Liver (tissue), 9 donors: Measurements from ENCODE around the gene SEPHS1. TPM values are rescaled to one million over a fixed set of nuclear protein-coding genes. Genes with fewer than 3 reads are reported as not detected.

ENCODE experiments used
- DNase-seq: peaks from one replicate; pipeline ENCODE4 v3.0.0-alpha.2; 2017; ENCODE audit warnings: low spot score
- H3K27ac ChIP-seq, 2 donors: one replicate each; pipeline ENCODE4 v1.7.0; 2013; ENCODE audit warnings: inconsistent platforms in 2 of 2, low read length in 2 of 2, control low read depth in 1 of 2, low read depth in 1 of 2, mild to moderate bottlenecking in 1 of 2
- H3K27me3 ChIP-seq, 4 donors: one replicate each; pipeline versions ENCODE4 v1.6.1 to v1.7.0; 2013; ENCODE audit warnings: low read length in 3 of 4, inconsistent platforms in 1 of 4, mild to moderate bottlenecking in 1 of 4, moderate library complexity in 1 of 4; ENCODE audit not compliant: control insufficient read depth in 4 of 4, insufficient read depth in 4 of 4
- H3K36me3 ChIP-seq, 4 donors: one replicate each; pipeline versions ENCODE4 v1.6.1 to v1.7.0; 2013; ENCODE audit warnings: low read length in 3 of 4, mild to moderate bottlenecking in 3 of 4, low read depth in 1 of 4, moderate library complexity in 1 of 4; ENCODE audit not compliant: control insufficient read depth in 4 of 4, insufficient read depth in 3 of 4
- H3K4me1 ChIP-seq, 4 donors: one replicate each; pipeline versions ENCODE4 v1.6.1 to v1.7.0; 2013; ENCODE audit warnings: low read length in 3 of 4, mild to moderate bottlenecking in 3 of 4, moderate library complexity in 1 of 4; ENCODE audit not compliant: control insufficient read depth in 4 of 4, insufficient read depth in 4 of 4
- H3K4me3 ChIP-seq, 3 donors: one replicate each; pipeline versions ENCODE4 v1.6.1 to v1.7.0; 2013; ENCODE audit warnings: low read length in 3 of 3, control low read depth in 1 of 3, low read depth in 1 of 3, mild to moderate bottlenecking in 1 of 3
- H3K9ac ChIP-seq, 2 donors: one replicate each; pipeline ENCODE4 v1.7.0; 2013; ENCODE audit warnings: low read length in 2 of 2, mild to moderate bottlenecking in 2 of 2, moderate library complexity in 2 of 2, control low read depth in 1 of 2, low read depth in 1 of 2
- H3K9me3 ChIP-seq, 4 donors: one replicate each; pipeline versions ENCODE4 v1.6.1 to v1.7.0; 2013; ENCODE audit warnings: low read length in 3 of 4; ENCODE audit not compliant: control insufficient read depth in 4 of 4
- ATF3 ChIP-seq: IDR thresholded peaks from 2 replicates; pipeline ENCODE4 v1.6.1; 2016; ENCODE audit warnings: antibody characterized with exemption
- CTCF ChIP-seq: fragments of 150-350 bp; IDR thresholded peaks from 2 replicates; pipeline ENCODE4 v1.5.1; 2017; ENCODE audit warnings: improper control_type of control experiment, low read depth, low read length; ENCODE audit not compliant: missing input control
- EGR1 ChIP-seq, 2 donors: IDR thresholded peaks; 2 replicates each; pipeline ENCODE4 v1.6.1; 2016 to 2018; ENCODE audit warnings: antibody characterized with exemption in 2 of 2, low read depth in 2 of 2
- FOXA1 ChIP-seq: IDR thresholded peaks from 2 replicates; pipeline ENCODE4 v1.6.1; 2016; ENCODE audit warnings: antibody characterized with exemption
- FOXA2 ChIP-seq: IDR thresholded peaks from 2 replicates; pipeline ENCODE4 v1.6.1; 2016; ENCODE audit warnings: antibody characterized with exemption
- GABPA ChIP-seq, 2 donors: IDR thresholded peaks in 1 of 2; conservative IDR thresholded peaks in 1 of 2; 2 replicates each; pipeline ENCODE4 v1.6.1; 2016; ENCODE audit warnings: antibody characterized with exemption in 2 of 2, mild to moderate bottlenecking in 1 of 2, moderate library complexity in 1 of 2
- HNF4A ChIP-seq, 2 donors: conservative IDR thresholded peaks; 2 replicates each; pipeline ENCODE4 v1.6.1; 2016; ENCODE audit warnings: antibody characterized with exemption in 2 of 2, mild to moderate bottlenecking in 2 of 2
- HNF4G ChIP-seq: IDR thresholded peaks from 2 replicates; pipeline ENCODE4 v1.6.1; 2016; ENCODE audit warnings: antibody characterized with exemption
- JUND ChIP-seq, 2 donors: IDR thresholded peaks; 2 replicates each; pipeline ENCODE4 v1.6.1; 2016; ENCODE audit warnings: antibody characterized with exemption in 2 of 2
- MAX ChIP-seq: IDR thresholded peaks from 2 replicates; pipeline ENCODE4 v1.6.1; 2016; ENCODE audit warnings: antibody characterized with exemption
- NR2F2 ChIP-seq: IDR thresholded peaks from 2 replicates; pipeline ENCODE4 v1.6.1; 2016; ENCODE audit warnings: antibody characterized with exemption
- RAD21 ChIP-seq, 2 donors: IDR thresholded peaks; 2 replicates each; pipeline ENCODE4 v1.6.1; 2016; ENCODE audit warnings: antibody characterized with exemption in 2 of 2, mild to moderate bottlenecking in 2 of 2
- RXRA ChIP-seq, 2 donors: IDR thresholded peaks; 2 replicates each; pipeline ENCODE4 v1.6.1; 2017 to 2018; ENCODE audit warnings: antibody characterized with exemption in 2 of 2, mild to moderate bottlenecking in 1 of 2
- SP1 ChIP-seq: IDR thresholded peaks from 2 replicates; pipeline ENCODE4 v1.6.1; 2018; ENCODE audit warnings: antibody characterized with exemption, mild to moderate bottlenecking
- TAF1 ChIP-seq: conservative IDR thresholded peaks from 2 replicates; pipeline ENCODE4 v1.6.1; 2016; ENCODE audit warnings: antibody characterized with exemption, mild to moderate bottlenecking
- YY1 ChIP-seq: IDR thresholded peaks from 2 replicates; pipeline ENCODE4 v1.6.1; 2016; ENCODE audit warnings: antibody characterized with exemption, mild to moderate bottlenecking
- WGBS: extraction: QIAGEN DNeasy Blood & Tissue Kit; methylation state at CpG from one replicate; pipeline ENCODE4 v1.1.7; 2013; 5-methylcytosine and 5-hydroxymethylcytosine counted together
- polyA plus RNA-seq, 2 donors: library from polyadenylated mRNA; stranded (reverse) in 1 of 2; unstranded in 1 of 2; fragments of 200-250 nt in 1 of 2; fragments of >200 nt in 1 of 2; fragmentation: Nextera tagmentation in 1 of 2; extraction: Ambion mirVana in 1 of 2; gene quantifications; one replicate each; pipeline versions ENCODE4 v1.2.1 to v1.2.3, GENCODE V29; 2013 to 2015
- total RNA-seq, 2 donors: library from RNA; depleted of rRNA; stranded (reverse); fragments of >200 nt; gene quantifications; one replicate each; pipeline ENCODE4 v1.2.3, GENCODE V29; 2014
- TF ChIP-seq, protein P1 (sequence below): IDR thresholded peaks from 2 replicates; pipeline ENCODE4 v1.6.1; 2016; ENCODE audit warnings: antibody characterized with exemption
- TF ChIP-seq, protein P2 (sequence below): IDR thresholded peaks from 2 replicates; pipeline ENCODE4 v1.6.1; 2016; ENCODE audit warnings: antibody characterized with exemption, mild to moderate bottlenecking
- donor health status: healthy.
- donor health status: healthy.
- donor health status: healthy.
- donor health status: healthy.
- donor health status: healthy.

The SEPHS1 gene
- total and polyA plus RNA-seq, 4 donors: 10.4 to 39.3 (median 28.3) TPM

GRCh38 chr10:13354783-13355182 is 6.7 kb upstream of the SEPHS1 start:
- no peak overlapping the region for H3K9ac ChIP-seq
- no peak for DNase-seq
- 88% methylated on average over 7 of the region's 7 CpGs for WGBS
- no peaks in the 10 kb centered on the region for H3K36me3 ChIP-seq
- peaks cover 3 to 7% (median 4%) of the 10 kb centered on the region in 4 donors for H3K4me1 ChIP-seq
- no peak overlapping the region for H3K4me3 ChIP-seq
- H3K27me3 ChIP-seq: no peaks in the 10 kb centered on the region
- no peaks in the 10 kb centered on the region for H3K9me3 ChIP-seq
- H3K27ac ChIP-seq: no peak overlapping the region
- TF ChIP-seq, protein P1, sequence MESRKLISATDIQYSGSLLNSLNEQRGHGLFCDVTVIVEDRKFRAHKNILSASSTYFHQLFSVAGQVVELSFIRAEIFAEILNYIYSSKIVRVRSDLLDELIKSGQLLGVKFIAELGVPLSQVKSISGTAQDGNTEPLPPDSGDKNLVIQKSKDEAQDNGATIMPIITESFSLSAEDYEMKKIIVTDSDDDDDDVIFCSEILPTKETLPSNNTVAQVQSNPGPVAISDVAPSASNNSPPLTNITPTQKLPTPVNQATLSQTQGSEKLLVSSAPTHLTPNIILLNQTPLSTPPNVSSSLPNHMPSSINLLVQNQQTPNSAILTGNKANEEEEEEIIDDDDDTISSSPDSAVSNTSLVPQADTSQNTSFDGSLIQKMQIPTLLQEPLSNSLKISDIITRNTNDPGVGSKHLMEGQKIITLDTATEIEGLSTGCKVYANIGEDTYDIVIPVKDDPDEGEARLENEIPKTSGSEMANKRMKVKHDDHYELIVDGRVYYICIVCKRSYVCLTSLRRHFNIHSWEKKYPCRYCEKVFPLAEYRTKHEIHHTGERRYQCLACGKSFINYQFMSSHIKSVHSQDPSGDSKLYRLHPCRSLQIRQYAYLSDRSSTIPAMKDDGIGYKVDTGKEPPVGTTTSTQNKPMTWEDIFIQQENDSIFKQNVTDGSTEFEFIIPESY: no peak
- TF ChIP-seq EGR1 (IDR thresholded peaks at IDR 0.05; ENCODE audit: low read depth in 2 of 2) (no peak), HNF4A (conservative IDR thresholded peaks at IDR 0.05) (no peak), SP1 (no peak), NR2F2 (no peak), HNF4G (no peak), RAD21 (IDR thresholded peaks at IDR 0.05) (no peak), FOXA2 (no peak), JUND (IDR thresholded peaks at IDR 0.05) (no peak), TAF1 (no peak), FOXA1 (no peak), RXRA (IDR thresholded peaks at IDR 0.05) (no peak), MAX (no peak), CTCF (no peak), GABPA (IDR thresholded peaks at IDR 0.05 in 1 of 2, conservative IDR thresholded peaks at IDR 0.05 in 1 of 2) (no peak), ATF3 (no peak), YY1 (no peak)
- TF ChIP-seq, protein P2, sequence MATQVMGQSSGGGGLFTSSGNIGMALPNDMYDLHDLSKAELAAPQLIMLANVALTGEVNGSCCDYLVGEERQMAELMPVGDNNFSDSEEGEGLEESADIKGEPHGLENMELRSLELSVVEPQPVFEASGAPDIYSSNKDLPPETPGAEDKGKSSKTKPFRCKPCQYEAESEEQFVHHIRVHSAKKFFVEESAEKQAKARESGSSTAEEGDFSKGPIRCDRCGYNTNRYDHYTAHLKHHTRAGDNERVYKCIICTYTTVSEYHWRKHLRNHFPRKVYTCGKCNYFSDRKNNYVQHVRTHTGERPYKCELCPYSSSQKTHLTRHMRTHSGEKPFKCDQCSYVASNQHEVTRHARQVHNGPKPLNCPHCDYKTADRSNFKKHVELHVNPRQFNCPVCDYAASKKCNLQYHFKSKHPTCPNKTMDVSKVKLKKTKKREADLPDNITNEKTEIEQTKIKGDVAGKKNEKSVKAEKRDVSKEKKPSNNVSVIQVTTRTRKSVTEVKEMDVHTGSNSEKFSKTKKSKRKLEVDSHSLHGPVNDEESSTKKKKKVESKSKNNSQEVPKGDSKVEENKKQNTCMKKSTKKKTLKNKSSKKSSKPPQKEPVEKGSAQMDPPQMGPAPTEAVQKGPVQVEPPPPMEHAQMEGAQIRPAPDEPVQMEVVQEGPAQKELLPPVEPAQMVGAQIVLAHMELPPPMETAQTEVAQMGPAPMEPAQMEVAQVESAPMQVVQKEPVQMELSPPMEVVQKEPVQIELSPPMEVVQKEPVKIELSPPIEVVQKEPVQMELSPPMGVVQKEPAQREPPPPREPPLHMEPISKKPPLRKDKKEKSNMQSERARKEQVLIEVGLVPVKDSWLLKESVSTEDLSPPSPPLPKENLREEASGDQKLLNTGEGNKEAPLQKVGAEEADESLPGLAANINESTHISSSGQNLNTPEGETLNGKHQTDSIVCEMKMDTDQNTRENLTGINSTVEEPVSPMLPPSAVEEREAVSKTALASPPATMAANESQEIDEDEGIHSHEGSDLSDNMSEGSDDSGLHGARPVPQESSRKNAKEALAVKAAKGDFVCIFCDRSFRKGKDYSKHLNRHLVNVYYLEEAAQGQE: no peak
